ENCODE data around the gene TELO2.

TELO2 gene

GRCh38 chr16:1553946-1554825 is 61.0 kb downstream of the TELO2 start:
- no peaks in the 10 kb centered on the region for H3K27me3 ChIP-seq (ENCODE audit: insufficient read depth, low read length)
- no peak overlapping the region for H3K27ac ChIP-seq (ENCODE audit: low read depth, low read length)
- no peak overlapping the region for H3K4me3 ChIP-seq (ENCODE audit: low read length)
- H3K9ac ChIP-seq (ENCODE audit: low read depth, low read length) = no peak overlapping the region
- H3K9me3 ChIP-seq (ENCODE audit: insufficient read depth, low read depth, low read length) = no peaks in the 10 kb centered on the region
- H3K36me3 ChIP-seq (ENCODE audit: insufficient read depth, low read length) = peaks cover 29% of the 10 kb centered on the region
- 94% methylated on average over 19 of the region's 19 CpGs for WGBS
- H3K4me1 ChIP-seq (ENCODE audit: insufficient read depth, low read length) = no peaks in the 10 kb centered on the region

GRCh38 chr16:1554826-1555445 is 61.8 kb downstream of the TELO2 start:
- Histone ChIP-seq H3K4me1 (ENCODE audit: insufficient read depth, low read length) (no peaks in the 10 kb centered on the region), H3K4me3 (ENCODE audit: low read length) (no peak overlapping the region), H3K36me3 (ENCODE audit: insufficient read depth, low read length) (peaks cover 36% of the 10 kb centered on the region), H3K27ac (ENCODE audit: low read depth, low read length) (no peak overlapping the region), H3K9ac (ENCODE audit: low read depth, low read length) (no peak overlapping the region), H3K9me3 (ENCODE audit: insufficient read depth, low read depth, low read length) (no peaks in the 10 kb centered on the region), H3K27me3 (ENCODE audit: insufficient read depth, low read length) (no peaks in the 10 kb centered on the region)
- 96% methylated on average over 34 of the region's 34 CpGs for WGBS

GRCh38 chr16:1556254-1556653 is 63.1 kb downstream of the TELO2 start:
- Histone ChIP-seq H3K27me3 (ENCODE audit: insufficient read depth, low read length) (no peaks in the 10 kb centered on the region), H3K36me3 (ENCODE audit: insufficient read depth, low read length) (peaks cover 47% of the 10 kb centered on the region), H3K4me3 (ENCODE audit: low read length) (no peak overlapping the region), H3K27ac (ENCODE audit: low read depth, low read length) (no peak overlapping the region), H3K9me3 (ENCODE audit: insufficient read depth, low read depth, low read length) (no peaks in the 10 kb centered on the region), H3K9ac (ENCODE audit: low read depth, low read length) (no peak overlapping the region), H3K4me1 (ENCODE audit: insufficient read depth, low read length) (no peaks in the 10 kb centered on the region)
- WGBS = 95% methylated on average over 13 of the region's 13 CpGs

GRCh38 chr16:1557074-1557473 is 63.9 kb downstream of the TELO2 start:
- H3K4me3 ChIP-seq (ENCODE audit: low read length) = no peak overlapping the region
- no peak overlapping the region for H3K9ac ChIP-seq (ENCODE audit: low read depth, low read length)
- no peaks in the 10 kb centered on the region for H3K27me3 ChIP-seq (ENCODE audit: insufficient read depth, low read length)
- peaks cover 55% of the 10 kb centered on the region for H3K36me3 ChIP-seq (ENCODE audit: insufficient read depth, low read length)
- H3K4me1 ChIP-seq (ENCODE audit: insufficient read depth, low read length) = no peaks in the 10 kb centered on the region
- no peak overlapping the region for H3K27ac ChIP-seq (ENCODE audit: low read depth, low read length)
- H3K9me3 ChIP-seq (ENCODE audit: insufficient read depth, low read depth, low read length) = no peaks in the 10 kb centered on the region
- WGBS = 96% methylated on average over 16 of the region's 16 CpGs

GRCh38 chr16:1557576-1557975 is 64.4 kb downstream of the TELO2 start:
- 95% methylated on average over 11 of the region's 11 CpGs for WGBS
- Histone ChIP-seq H3K4me1 (ENCODE audit: insufficient read depth, low read length) (no peaks in the 10 kb centered on the region), H3K27me3 (ENCODE audit: insufficient read depth, low read length) (no peaks in the 10 kb centered on the region), H3K4me3 (ENCODE audit: low read length) (no peak overlapping the region), H3K9me3 (ENCODE audit: insufficient read depth, low read depth, low read length) (no peaks in the 10 kb centered on the region), H3K36me3 (ENCODE audit: insufficient read depth, low read length) (peaks cover 58% of the 10 kb centered on the region), H3K9ac (ENCODE audit: low read depth, low read length) (no peak overlapping the region), H3K27ac (ENCODE audit: low read depth, low read length) (no peak overlapping the region)

GRCh38 chr16:1559446-1559975 is 66.4 kb downstream of the TELO2 start:
- Histone ChIP-seq H3K36me3 (ENCODE audit: insufficient read depth, low read length) (peaks cover 65% of the 10 kb centered on the region), H3K9ac (ENCODE audit: low read depth, low read length) (no peak overlapping the region; the same call in 1 of the 2 replicates), H3K9me3 (ENCODE audit: insufficient read depth, low read depth, low read length) (no peaks in the 10 kb centered on the region), H3K27ac (ENCODE audit: low read depth, low read length) (no peak overlapping the region), H3K4me1 (ENCODE audit: insufficient read depth, low read length) (no peaks in the 10 kb centered on the region), H3K4me3 (ENCODE audit: low read length) (no peak overlapping the region), H3K27me3 (ENCODE audit: insufficient read depth, low read length) (no peaks in the 10 kb centered on the region)
- WGBS = 92% methylated on average over 18 of the region's 18 CpGs
